ENCODE measurements around the gene ZFTA.

- TF ChIP-seq CTCF (IDR thresholded peaks at IDR 0.05; ENCODE audit: low read depth, low read length) (no peak), POLR2A (IDR thresholded peaks at IDR 0.05; ENCODE audit: extremely low read depth, insufficient read length) (no peak)
These were observed 24.6 kb upstream of the ZFTA start for GRCh38 chr11:63793161-63793560.

Measured in NB4 (cell line).